H1 (cell line): ENCODE data around the gene IL37. TPM values are rescaled to one million over a fixed set of nuclear protein-coding genes. Genes with fewer than 3 reads are reported as not detected.
A peak's percentile ranks its signal among the peaks of the same experiment; 100 is the strongest.

Source experiments
- CTCF ChIA-PET: fragments of 300-600 bp; sonication (Branson Sonifier 250); formaldehyde crosslinking; loops from one replicate; lab custom pipeline; 2021; ENCODE audit not compliant: partially characterized antibody; lab: Charles Lee
- POLR2A ChIA-PET: fragments of 300-600 bp; sonication (Branson Sonifier 250); formaldehyde crosslinking; loops from one replicate; lab custom pipeline; 2021; ENCODE audit warnings: inconsistent platforms; ENCODE audit not compliant: partially characterized antibody; lab: Charles Lee
- DNase-seq, 2 experiments: peaks; one replicate each; pipeline versions ENCODE4 v3.0.0 to v3.0.0-alpha.2; 2010 to 2022; ENCODE audit warnings: low spot score in 2 of 2, low read depth in 1 of 2, mixed read lengths in 1 of 2
- FAIRE-seq: peaks from 2 replicates; lab custom pipeline; 2011; peaks lifted over from hg19 to GRCh38; lab: Jason Lieb, UNC
- H2AFZ ChIP-seq: 2 replicates; pipeline ENCODE4 v1.8.1; 2012; ENCODE audit warnings: low read length, inconsistent platforms
- H2AK5ac ChIP-seq: 2 replicates; pipeline ENCODE4 v1.6.1; 2013; ENCODE audit warnings: low read depth, low read length
- H2BK120ac ChIP-seq: replicated peaks from 2 replicates; pipeline ENCODE3; 2013; ENCODE audit warnings: low read depth, low read length, inconsistent platforms
- H2BK12ac ChIP-seq: 2 replicates; pipeline ENCODE4 v1.6.1; 2013; ENCODE audit warnings: low read depth, low read length
- H2BK15ac ChIP-seq: 2 replicates; pipeline ENCODE4 v1.6.1; 2013; ENCODE audit warnings: low read length
- H2BK20ac ChIP-seq: 2 replicates; pipeline ENCODE4 v1.6.1; 2013; ENCODE audit warnings: low read length
- H2BK5ac ChIP-seq: 2 replicates; pipeline ENCODE4 v1.6.1; 2013; ENCODE audit warnings: low read depth, low read length
- H3K14ac ChIP-seq: 2 replicates; pipeline ENCODE4 v1.6.1; 2013; ENCODE audit warnings: inconsistent platforms; ENCODE audit not compliant: insufficient read length
- H3K18ac ChIP-seq: 2 replicates; pipeline ENCODE4 v1.6.1; 2013; ENCODE audit warnings: low read length; ENCODE audit errors: extremely low read depth
- H3K23ac ChIP-seq: 2 replicates; pipeline ENCODE4 v1.6.1; 2013; ENCODE audit warnings: inconsistent platforms; ENCODE audit not compliant: insufficient read length
- H3K23me2 ChIP-seq: 2 replicates; pipeline ENCODE4 v1.6.1; 2013; ENCODE audit warnings: low read depth, low read length
- H3K27ac ChIP-seq: 2 replicates; pipeline ENCODE4 v1.6.1; 2011; ENCODE audit warnings: low read depth, low read length, inconsistent platforms
- H3K27me3 ChIP-seq, 4 experiments: replicated peaks in 1 of 4; 1 replicate in 1 of 4; 2 replicates in 3 of 4; pipeline versions ENCODE4 v1.6.1 to v1.8.1; 2011 to 2013; ENCODE audit warnings: low read length in 3 of 4, mild to moderate bottlenecking in 3 of 4, inconsistent platforms in 2 of 4, mixed read lengths in 2 of 4, moderate library complexity in 1 of 4; ENCODE audit not compliant: control insufficient read depth in 3 of 4, insufficient read depth in 3 of 4; ENCODE audit errors: extremely low read depth in 1 of 4
- H3K36me3 ChIP-seq, 4 experiments: 2 replicates each; pipeline versions ENCODE4 v1.6.1 to v1.8.1; 2011 to 2013; ENCODE audit warnings: mild to moderate bottlenecking in 4 of 4, low read length in 3 of 4, moderate library complexity in 2 of 4, control low read depth in 1 of 4, inconsistent platforms in 1 of 4; ENCODE audit not compliant: insufficient read depth in 4 of 4, control insufficient read depth in 2 of 4
- H3K4ac ChIP-seq: replicated peaks from 2 replicates; pipeline ENCODE3; 2013; ENCODE audit warnings: low read length, low read depth, mixed read lengths, inconsistent platforms; ENCODE audit not compliant: insufficient read length
- H3K4me1 ChIP-seq, 4 experiments: replicated peaks in 1 of 4; 1 replicate in 1 of 4; 2 replicates in 3 of 4; pipeline versions ENCODE4 v1.6.1 to v1.8.1; 2011 to 2013; ENCODE audit warnings: low read length in 3 of 4, inconsistent platforms in 2 of 4, mixed read lengths in 1 of 4; ENCODE audit not compliant: insufficient read depth in 4 of 4, control insufficient read depth in 3 of 4
- H3K4me2 ChIP-seq, 2 experiments: 2 replicates each; pipeline versions ENCODE4 v1.6.1 to v1.8.1; 2011 to 2013; ENCODE audit warnings: low read depth in 2 of 2, low read length in 2 of 2, control low read depth in 1 of 2, inconsistent platforms in 1 of 2, mild to moderate bottlenecking in 1 of 2; ENCODE audit not compliant: insufficient read depth in 1 of 2
- H3K4me3 ChIP-seq, 4 experiments: fragments of 200-600, 300-600 bp in 1 of 4; sonication (generic), shearing (Covaris generic), sonication (Bioruptor Twin) in 1 of 4; 2 replicates each; pipeline versions ENCODE4 v1.5.1 to v1.8.1; 2011 to 2016; ENCODE audit warnings: low read length in 4 of 4, low read depth in 3 of 4, control low read depth in 2 of 4, inconsistent platforms in 2 of 4, mild to moderate bottlenecking in 2 of 4, mixed read lengths in 1 of 4, moderate library complexity in 1 of 4; ENCODE audit not compliant: insufficient read depth in 2 of 4; ENCODE audit errors: extremely low read depth in 1 of 4
- H3K56ac ChIP-seq: replicated peaks from 2 replicates; pipeline ENCODE3; 2013; ENCODE audit warnings: low read depth, mild to moderate bottlenecking, mixed read lengths, low read length, inconsistent platforms; ENCODE audit not compliant: insufficient read length
- H3K79me1 ChIP-seq: 2 replicates; pipeline ENCODE4 v1.6.1; 2013; ENCODE audit warnings: low read depth, low read length, control low read depth
- H3K79me2 ChIP-seq, 2 experiments: 2 replicates each; pipeline versions ENCODE4 v1.6.1 to v1.8.1; 2012 to 2013; ENCODE audit warnings: low read length in 2 of 2, mild to moderate bottlenecking in 2 of 2, inconsistent platforms in 1 of 2; ENCODE audit not compliant: insufficient read depth in 2 of 2, control insufficient read depth in 1 of 2
- H3K9ac ChIP-seq, 4 experiments: replicated peaks in 1 of 4; 1 replicate in 1 of 4; 2 replicates in 3 of 4; pipeline versions ENCODE4 v1.6.1 to v1.8.1; 2011 to 2013; ENCODE audit warnings: low read depth in 3 of 4, low read length in 3 of 4, control low read depth in 2 of 4, mild to moderate bottlenecking in 2 of 4, moderate library complexity in 2 of 4, inconsistent platforms in 1 of 4; ENCODE audit errors: extremely low read depth in 1 of 4
- H3K9me3 ChIP-seq, 2 experiments: 2 replicates each; pipeline versions ENCODE4 v1.6.1 to v1.8.1; 2012 to 2013; ENCODE audit warnings: mild to moderate bottlenecking in 2 of 2, moderate library complexity in 2 of 2, control low read depth in 1 of 2, inconsistent platforms in 1 of 2, low read depth in 1 of 2, low read length in 1 of 2, mixed read lengths in 1 of 2; ENCODE audit not compliant: insufficient read depth in 2 of 2
- H4K20me1 ChIP-seq, 2 experiments: replicated peaks in 1 of 2; 2 replicates each; pipeline versions ENCODE3 to v1.8.1; 2011 to 2013; ENCODE audit warnings: inconsistent platforms in 2 of 2, low read length in 2 of 2, mild to moderate bottlenecking in 1 of 2; ENCODE audit not compliant: insufficient read depth in 2 of 2, control insufficient read depth in 1 of 2
- H4K5ac ChIP-seq: 2 replicates; pipeline ENCODE4 v1.6.1; 2013; ENCODE audit warnings: low read length, low read depth, mixed read lengths, inconsistent platforms; ENCODE audit not compliant: insufficient read length
- H4K8ac ChIP-seq: 2 replicates; pipeline ENCODE4 v1.8.0; 2013; ENCODE audit warnings: mild to moderate bottlenecking, moderate library complexity, low read length, inconsistent platforms; ENCODE audit not compliant: insufficient read depth; ENCODE audit errors: extremely low read depth
- H4K91ac ChIP-seq: replicated peaks from 2 replicates; pipeline ENCODE3; 2013; ENCODE audit warnings: low read length, mixed read lengths, inconsistent platforms; ENCODE audit not compliant: insufficient read length
- ATF3 ChIP-seq: IDR thresholded peaks from 2 replicates; pipeline ENCODE4 v1.6.1; 2011; ENCODE audit warnings: low read depth, mild to moderate bottlenecking, low read length; ENCODE audit not compliant: insufficient read depth
- CTCF ChIP-seq, 3 experiments: IDR thresholded peaks; 1 replicate in 2 of 3; 2 replicates in 1 of 3; pipeline versions ENCODE4 v1.5.1 to v1.6.1; 2011; ENCODE audit warnings: low read length in 3 of 3, mild to moderate bottlenecking in 3 of 3, inconsistent platforms in 2 of 3, low read depth in 1 of 3, moderate library complexity in 1 of 3; ENCODE audit not compliant: insufficient read depth in 1 of 3; ENCODE audit errors: control extremely low read depth in 1 of 3
- E2F6 ChIP-seq: IDR thresholded peaks from 2 replicates; pipeline ENCODE4 v1.6.1; 2012; ENCODE audit warnings: inconsistent platforms
- MAX ChIP-seq: IDR thresholded peaks from 2 replicates; pipeline ENCODE4 v1.6.1; 2012; ENCODE audit warnings: inconsistent platforms
- POLR2AphosphoS5 ChIP-seq: IDR thresholded peaks from 2 replicates; pipeline ENCODE4 v1.6.1; 2011; ENCODE audit warnings: low read depth, low read length
- RAD21 ChIP-seq, 2 experiments: IDR thresholded peaks in 1 of 2; conservative IDR thresholded peaks in 1 of 2; 2 replicates each; pipeline ENCODE4 v1.6.1; 2011; ENCODE audit warnings: low read depth in 2 of 2, low read length in 2 of 2, improper control_type of control experiment in 1 of 2, inconsistent platforms in 1 of 2, mild to moderate bottlenecking in 1 of 2, moderate library complexity in 1 of 2
- ZNF274 ChIP-seq: IDR thresholded peaks from 2 replicates; pipeline ENCODE4 v1.7.0; 2012; ENCODE audit warnings: low read length, borderline replicate concordance; ENCODE audit errors: extremely low read depth
- WGBS, 2 experiments: shearing (Covaris generic) in 1 of 2; methylation state at CpG; one replicate each; pipeline versions ENCODE4 v1.1.6 to v1.1.7; 2013 to 2015; ENCODE audit warnings: low lambda C conversion rate in 2 of 2, mixed read lengths in 2 of 2, inconsistent platforms in 1 of 2, low coverage in 1 of 2, missing lambda C conversion rate in 1 of 2; ENCODE audit not compliant: insufficient replicate concordance in 2 of 2, insufficient coverage in 1 of 2, insufficient read length in 1 of 2; ENCODE audit errors: extremely low coverage in 1 of 2, missing lambda C conversion rate in 1 of 2; 5-methylcytosine and 5-hydroxymethylcytosine counted together
- polyA plus RNA-seq, 7 experiments: library from polyadenylated mRNA; depleted of rRNA in 3 of 7; stranded (reverse) in 5 of 7; unstranded in 2 of 7; fragments of >200 nt in 5 of 7; fragments of 200-250 nt in 2 of 7; gene quantifications; 1 replicate in 5 of 7; 2 replicates in 1 of 7; 4 replicates in 1 of 7; pipeline versions ENCODE4 v1.2.1 to v1.2.3, GENCODE V29; 2011 to 2013; ENCODE audit warnings: missing spikeins in 2 of 7, mixed read lengths in 2 of 7
- total RNA-seq: library from RNA; stranded (reverse); fragmentation: NEBNext Ultra II Directional; extraction: Animal tissue kit (Norgen Biotek cat#: 25700); gene quantifications from 2 replicates; pipeline ENCODE4 v1.2.1, GENCODE V29; 2021

Gene IL37
- total and polyA plus RNA-seq, 2 of the 8 experiments (the other 6 are each of a cell fraction or from before 2014, with no cell fraction given): 0.18 TPM; not detected in 1

DNA sequence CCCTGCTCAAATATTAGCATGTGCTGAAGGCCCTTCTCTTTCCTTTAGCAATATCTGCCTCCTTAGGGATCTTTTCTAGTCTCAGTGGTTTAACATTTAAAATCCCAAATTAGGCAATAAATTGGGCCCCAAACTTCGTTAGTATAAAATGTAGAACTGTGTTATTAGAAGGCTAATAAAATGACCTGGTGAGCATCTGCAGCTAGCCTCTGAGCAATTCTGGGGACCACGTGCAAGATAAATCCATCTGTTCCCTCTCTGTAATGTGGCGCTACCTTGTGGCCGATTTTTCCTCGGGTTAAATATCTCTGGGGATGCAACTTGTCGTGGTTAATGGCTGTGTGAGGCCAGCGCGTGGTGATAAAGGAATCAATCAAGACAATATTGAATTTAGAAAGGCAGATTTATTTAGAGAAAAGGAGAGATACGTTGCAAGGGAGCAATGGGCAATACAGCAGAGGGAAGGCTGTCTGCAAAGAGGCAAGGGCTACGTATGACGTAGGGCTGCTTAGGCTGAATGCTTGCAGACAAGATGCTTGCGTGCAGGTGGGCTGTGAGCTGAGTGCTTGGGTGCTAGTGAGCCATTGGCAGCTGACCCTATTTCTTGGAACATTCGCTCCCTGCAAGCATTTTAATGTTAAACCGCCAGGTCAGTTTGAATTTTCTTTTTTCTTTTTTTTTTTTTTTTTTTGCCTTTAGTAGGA lies 48.3 kb downstream of the IL37 start:
- no peak overlapping the region for H2BK120ac ChIP-seq
- no peak overlapping the region for H3K4me2 ChIP-seq
- H3K14ac ChIP-seq: no peak overlapping the region
- H3K27me3 ChIP-seq: no peaks in the 10 kb centered on the region; a peak in 1 of 7 replicates
- H4K5ac ChIP-seq: no peak overlapping the region
- no peak overlapping the region for H2BK15ac ChIP-seq
- no peak overlapping the region for H2AK5ac ChIP-seq
- no peaks in the 10 kb centered on the region for H3K79me2 ChIP-seq
- no peak overlapping the region for H2BK12ac ChIP-seq
- no peaks in the 10 kb centered on the region for H3K9me3 ChIP-seq
- no peaks in the 10 kb centered on the region for H3K79me1 ChIP-seq
- no peak overlapping the region for H4K91ac ChIP-seq
- no peak overlapping the region for H3K4me3 ChIP-seq
- H4K8ac ChIP-seq: no peak overlapping the region
- H4K20me1 ChIP-seq: no peaks in the 10 kb centered on the region
- H3K23ac ChIP-seq: no peak overlapping the region
- ChIA-PET POLR2A (no interaction called here), CTCF (interaction anchor here (0.6 to 3.9 kb wide), 43 partner anchors 10 to 1472 kb away, joined by 3 to 41 read pairs (median 3); partner anchors contain the start of gene IL36G)
- no peaks in the 10 kb centered on the region for H3K23me2 ChIP-seq
- H3K4ac ChIP-seq: no peak overlapping the region
- no peaks in the 10 kb centered on the region for H3K4me1 ChIP-seq
- H3K27ac ChIP-seq: no peak overlapping the region
- H3K36me3 ChIP-seq: no peaks in the 10 kb centered on the region
- H2BK20ac ChIP-seq: no peak overlapping the region
- H2AFZ ChIP-seq: peak overlapping the region; percentile 62; the same call in 1 of the 2 replicates
- FAIRE-seq: no peak
- no peak overlapping the region for H3K56ac ChIP-seq
- TF ChIP-seq ZNF274 (no peak), MAX (peak; percentile 51; the same call in 1 of the 2 replicates), POLR2AphosphoS5 (no peak), E2F6 (peak; percentile 42; the same call in 1 of the 2 replicates), CTCF (IDR thresholded peaks at IDR 0.05; ENCODE audit: control extremely low read depth in 1 of 3, insufficient read depth in 1 of 3, low read depth in 1 of 3, low read length in 3 of 3) (peak; percentile 39 to 50 (median 42)), ATF3 (0 out of 2 replicates have a peak, but pooled peaks have one; percentile 16), RAD21 (IDR thresholded peaks at IDR 0.05 in 1 of 2, conservative IDR thresholded peaks at IDR 0.05 in 1 of 2; ENCODE audit: low read depth in 2 of 2, low read length in 2 of 2) (peak; percentile 30 to 41)
- no peak overlapping the region for H2BK5ac ChIP-seq
- no peak overlapping the region for H3K9ac ChIP-seq
- WGBS, 2 experiments: 73% methylated on average over 14 of the region's 14 CpGs; no CpG with 5 or more reads in 1 of the 2 experiments
- DNase-seq: peak in 1 of 2 experiments; percentile 61
- no peak overlapping the region for H3K18ac ChIP-seq
